Keratinocyte (primary cell): ENCODE measurements around the gene P2RX7. TPM values are rescaled to one million over a fixed set of nuclear protein-coding genes. Genes with fewer than 3 reads are reported as not detected.

Experiments
- DNase-seq: peaks from one replicate; pipeline ENCODE4 v3.0.0-alpha.2; 2011; ENCODE audit warnings: low read depth, missing footprints, low spot score
- FAIRE-seq: peaks from 2 replicates; lab custom pipeline; 2011; peaks lifted over from hg19 to GRCh38; lab: Jason Lieb, UNC
- H2AFZ ChIP-seq: 2 replicates; pipeline ENCODE4 v1.6.0; 2012; ENCODE audit warnings: low read length, control low read depth, inconsistent platforms; ENCODE audit not compliant: control insufficient read depth
- H3K27ac ChIP-seq: 2 replicates; pipeline ENCODE4 v1.5.1; 2011; ENCODE audit warnings: low read length; ENCODE audit not compliant: control insufficient read depth, insufficient read depth
- H3K27me3 ChIP-seq: 3 replicates; pipeline ENCODE4 v1.6.0; 2011; ENCODE audit warnings: low read length; ENCODE audit not compliant: control insufficient read depth, insufficient read depth; ENCODE audit errors: extremely low read depth
- H3K36me3 ChIP-seq, 2 experiments: 2 replicates in 1 of 2; 3 replicates in 1 of 2; pipeline ENCODE4 v1.5.1; 2011; ENCODE audit warnings: low read length in 2 of 2, mild to moderate bottlenecking in 1 of 2; ENCODE audit not compliant: control insufficient read depth in 2 of 2, insufficient read depth in 2 of 2; ENCODE audit errors: extremely low read depth in 1 of 2
- H3K4me1 ChIP-seq: 3 replicates; pipeline ENCODE4 v1.5.1; 2011; ENCODE audit warnings: low read length; ENCODE audit not compliant: control insufficient read depth, insufficient read depth; ENCODE audit errors: extremely low read depth
- H3K4me2 ChIP-seq: 3 replicates; pipeline ENCODE4 v1.6.0; 2011; ENCODE audit warnings: low read depth, low read length; ENCODE audit not compliant: control insufficient read depth, insufficient read depth; ENCODE audit errors: extremely low read depth
- H3K4me3 ChIP-seq, 3 experiments: fragments of 200-600 bp in 1 of 3; sonication (generic) in 1 of 3; 2 replicates in 2 of 3; 3 replicates in 1 of 3; pipeline ENCODE4 v1.5.1; 2011 to 2016; ENCODE audit warnings: low read length in 3 of 3, mild to moderate bottlenecking in 3 of 3, control low read depth in 2 of 3, inconsistent platforms in 1 of 3, low read depth in 1 of 3, mixed read lengths in 1 of 3, mixed run types in 1 of 3, moderate library complexity in 1 of 3; ENCODE audit not compliant: control insufficient read depth in 2 of 3, insufficient read depth in 2 of 3; ENCODE audit errors: extremely low read depth in 1 of 3
- H3K79me2 ChIP-seq: 2 replicates; pipeline ENCODE4 v1.6.0; 2012; ENCODE audit warnings: low read length; ENCODE audit not compliant: control insufficient read depth, insufficient read depth
- H3K9ac ChIP-seq: 3 replicates; pipeline ENCODE4 v1.6.0; 2011; ENCODE audit warnings: low read length; ENCODE audit not compliant: control insufficient read depth, insufficient read depth; ENCODE audit errors: extremely low read depth
- H3K9me1 ChIP-seq: 3 replicates; pipeline ENCODE4 v1.6.0; 2011; ENCODE audit warnings: low read length; ENCODE audit not compliant: control insufficient read depth, insufficient read depth; ENCODE audit errors: extremely low read depth
- H3K9me3 ChIP-seq: 2 replicates; pipeline ENCODE4 v1.5.1; 2012; ENCODE audit warnings: low read depth, low read length; ENCODE audit not compliant: control insufficient read depth
- H4K20me1 ChIP-seq: 3 replicates; pipeline ENCODE4 v1.6.0; 2011; ENCODE audit warnings: low read length; ENCODE audit not compliant: control insufficient read depth, insufficient read depth; ENCODE audit errors: extremely low read depth
- EZH2 ChIP-seq: IDR thresholded peaks from one replicate; pipeline ENCODE4 v1.6.1; 2012; ENCODE audit warnings: inconsistent platforms, mild to moderate bottlenecking, low read length, moderate library complexity
- dilution Hi-C: fragments of 300-500 bp; cut with MboI; formaldehyde crosslinking; loops from one replicate; pipeline ENCODE4 v1.7.0; 2020; ENCODE audit warnings: low sequenced_read_pairs; ENCODE audit not compliant: extremely low pct_ligation_motif_present
- polyA plus RNA-seq, 5 experiments: library from polyadenylated mRNA; depleted of rRNA in 3 of 5; stranded (reverse) in 3 of 5; stranded (forward) in 1 of 5; unstranded in 1 of 5; fragments of >200 nt; gene quantifications; 1 replicate in 1 of 5; 2 replicates in 3 of 5; 3 replicates in 1 of 5; pipeline versions ENCODE4 v1.2.1 to v1.2.3, GENCODE V29; 2011 to 2012; ENCODE audit warnings: missing spikeins in 2 of 5, low read depth in 1 of 5, low replicate concordance in 1 of 5
- TF ChIP-seq, protein P1 (sequence below), 3 experiments: IDR thresholded peaks in 1 of 3; conservative IDR thresholded peaks in 1 of 3; optimal IDR thresholded peaks in 1 of 3; 2 replicates in 2 of 3; 3 replicates in 1 of 3; pipeline versions ENCODE3 to v1.5.1; 2011; ENCODE audit warnings: low read length in 3 of 3, mild to moderate bottlenecking in 3 of 3, moderate library complexity in 2 of 3, control low read depth in 1 of 3, inconsistent platforms in 1 of 3; ENCODE audit not compliant: insufficient read depth in 2 of 3; ENCODE audit errors: extremely low read depth in 1 of 3

Gene P2RX7
- polyA plus RNA-seq, 1 donor (not counting 4 experiments of a cell fraction or from before 2014, with no cell fraction given) = 0.20 TPM

DNA sequence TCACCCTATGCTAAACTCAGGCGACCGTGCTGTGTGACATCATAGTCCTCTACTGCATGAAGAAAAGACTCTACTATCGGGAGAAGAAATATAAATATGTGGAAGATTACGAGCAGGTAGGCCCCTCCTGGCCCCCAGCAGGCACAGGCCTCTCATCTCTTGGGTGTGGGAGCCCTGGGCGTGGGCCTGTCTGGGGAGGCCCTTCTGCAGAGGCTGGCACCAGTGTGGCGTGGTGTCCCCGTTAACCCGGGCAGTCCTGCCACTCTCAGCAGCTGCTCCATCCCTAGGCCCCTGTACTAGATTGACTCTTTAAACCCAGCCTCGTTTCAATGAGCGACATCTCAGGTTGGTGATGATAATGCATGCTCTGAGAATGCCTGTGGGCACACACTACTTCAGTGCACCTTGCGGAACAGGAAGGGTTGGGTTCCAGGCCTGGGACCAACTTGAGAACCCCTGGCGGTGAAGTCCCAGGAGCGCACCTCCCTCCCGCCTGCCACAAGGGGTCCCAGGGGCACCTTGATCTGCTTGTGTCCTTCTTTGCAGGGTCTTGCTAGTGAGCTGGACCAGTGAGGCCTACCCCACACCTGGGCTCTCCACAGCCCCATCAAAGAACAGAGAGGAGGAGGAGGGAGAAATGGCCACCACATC is 100.4 kb downstream of the P2RX7 start:
- no peak overlapping the region for H2AFZ ChIP-seq

DNA sequence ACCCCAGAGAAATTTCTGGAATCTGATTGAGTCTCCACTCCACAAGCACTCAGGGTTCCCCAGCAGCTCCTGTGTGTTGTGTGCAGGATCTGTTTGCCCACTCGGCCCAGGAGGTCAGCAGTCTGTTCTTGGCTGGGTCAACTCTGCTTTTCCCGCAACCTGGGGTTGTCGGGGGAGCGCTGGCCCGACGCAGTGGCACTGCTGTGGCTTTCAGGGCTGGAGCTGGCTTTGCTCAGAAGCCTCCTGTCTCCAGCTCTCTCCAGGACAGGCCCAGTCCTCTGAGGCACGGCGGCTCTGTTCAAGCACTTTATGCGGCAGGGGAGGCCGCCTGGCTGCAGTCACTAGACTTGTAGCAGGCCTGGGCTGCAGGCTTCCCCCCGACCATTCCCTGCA is 100.9 kb downstream of the P2RX7 start:
- Histone ChIP-seq H4K20me1 (no peaks in the 10 kb centered on the region), H3K79me2 (no peaks in the 10 kb centered on the region), H3K9ac (no peak overlapping the region), H3K36me3 (peaks cover 0 to 13% of the 10 kb centered on the region in 2 experiments), H2AFZ (no peak overlapping the region), H3K4me3 (no peak overlapping the region), H3K27me3 (no peaks in the 10 kb centered on the region), H3K4me1 (peaks cover 13% of the 10 kb centered on the region), H3K9me3 (no peaks in the 10 kb centered on the region), H3K4me2 (no peak overlapping the region), H3K9me1 (no peaks in the 10 kb centered on the region), H3K27ac (no peak overlapping the region)
- no peak for FAIRE-seq
- no peak for DNase-seq
- dilution Hi-C loops = no loop called here
- TF ChIP-seq, protein P1, sequence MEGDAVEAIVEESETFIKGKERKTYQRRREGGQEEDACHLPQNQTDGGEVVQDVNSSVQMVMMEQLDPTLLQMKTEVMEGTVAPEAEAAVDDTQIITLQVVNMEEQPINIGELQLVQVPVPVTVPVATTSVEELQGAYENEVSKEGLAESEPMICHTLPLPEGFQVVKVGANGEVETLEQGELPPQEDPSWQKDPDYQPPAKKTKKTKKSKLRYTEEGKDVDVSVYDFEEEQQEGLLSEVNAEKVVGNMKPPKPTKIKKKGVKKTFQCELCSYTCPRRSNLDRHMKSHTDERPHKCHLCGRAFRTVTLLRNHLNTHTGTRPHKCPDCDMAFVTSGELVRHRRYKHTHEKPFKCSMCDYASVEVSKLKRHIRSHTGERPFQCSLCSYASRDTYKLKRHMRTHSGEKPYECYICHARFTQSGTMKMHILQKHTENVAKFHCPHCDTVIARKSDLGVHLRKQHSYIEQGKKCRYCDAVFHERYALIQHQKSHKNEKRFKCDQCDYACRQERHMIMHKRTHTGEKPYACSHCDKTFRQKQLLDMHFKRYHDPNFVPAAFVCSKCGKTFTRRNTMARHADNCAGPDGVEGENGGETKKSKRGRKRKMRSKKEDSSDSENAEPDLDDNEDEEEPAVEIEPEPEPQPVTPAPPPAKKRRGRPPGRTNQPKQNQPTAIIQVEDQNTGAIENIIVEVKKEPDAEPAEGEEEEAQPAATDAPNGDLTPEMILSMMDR (optimal IDR thresholded peaks at IDR 0.05 in 1 of 3, IDR thresholded peaks at IDR 0.05 in 1 of 3, conservative IDR thresholded peaks at IDR 0.05 in 1 of 3; ENCODE audit: extremely low read depth in 1 of 3, insufficient read depth in 2 of 3, low read length in 3 of 3) = no peak
- no peak for TF ChIP-seq EZH2

More for the DNA sequence above, 100.4 kb downstream of the P2RX7 start:
- Histone ChIP-seq H3K27me3 (no peaks in the 10 kb centered on the region), H3K27ac (no peak overlapping the region), H3K9me1 (no peaks in the 10 kb centered on the region), H3K4me3 (no peak overlapping the region), H3K4me2 (no peak overlapping the region), H3K36me3 (peaks cover 0 to 10% of the 10 kb centered on the region in 2 experiments), H3K79me2 (no peaks in the 10 kb centered on the region), H3K9ac (no peak overlapping the region), H3K4me1 (peaks cover 13% of the 10 kb centered on the region), H3K9me3 (no peaks in the 10 kb centered on the region), H4K20me1 (no peaks in the 10 kb centered on the region)
- FAIRE-seq = no peak
- DNase-seq = no peak
- dilution Hi-C loops = no loop called here
- TF ChIP-seq EZH2 = no peak
- TF ChIP-seq, protein P1 (optimal IDR thresholded peaks at IDR 0.05 in 1 of 3, IDR thresholded peaks at IDR 0.05 in 1 of 3, conservative IDR thresholded peaks at IDR 0.05 in 1 of 3; ENCODE audit: extremely low read depth in 1 of 3, insufficient read depth in 2 of 3, low read length in 3 of 3) = no peak
